CD4-positive, CD25-positive, alpha-beta regulatory T cell (primary cell): ENCODE data around the gene RPS25. TPM values are rescaled to one million over a fixed set of nuclear protein-coding genes. Genes with fewer than 3 reads are reported as not detected.
"Not testable (repeated sequence)": the region's sequence is repeated elsewhere in the genome, so short reads cannot be mapped to it uniquely, and the experiment has no call there.

Experiments
- ATAC-seq, 2 donors: fragments of 150-1000 bp; cut with Tn5 transposase; one replicate each; pipeline ENCODE4 v1.10.0; 2021; ENCODE audit warnings: low read depth in 2 of 2, moderate number of reproducible peaks in 2 of 2, moderate library complexity in 1 of 2
- DNase-seq, 3 donors: peaks; one replicate each; pipeline versions ENCODE4 v3.0.0 to v3.0.0-alpha.2; 2012 to 2022; ENCODE audit warnings: mixed read lengths in 1 of 3
- H3K27ac ChIP-seq: one replicate; pipeline ENCODE4 v1.7.0; 2013; ENCODE audit warnings: mild to moderate bottlenecking, low read length; ENCODE audit not compliant: insufficient read depth, poor library complexity, severe bottlenecking
- H3K27me3 ChIP-seq: one replicate; pipeline ENCODE4 v1.7.0; 2013; ENCODE audit warnings: low read length; ENCODE audit not compliant: control insufficient read depth, insufficient read depth
- H3K36me3 ChIP-seq: one replicate; pipeline ENCODE4 v1.7.0; 2013; ENCODE audit warnings: mild to moderate bottlenecking, low read length, moderate library complexity; ENCODE audit not compliant: control insufficient read depth, insufficient read depth
- H3K4me1 ChIP-seq: 2 replicates; pipeline ENCODE4 v1.7.0; 2013; ENCODE audit warnings: mild to moderate bottlenecking, low read length; ENCODE audit not compliant: insufficient read depth, control insufficient read depth, poor library complexity, severe bottlenecking
- H3K4me3 ChIP-seq: one replicate; pipeline ENCODE4 v1.7.0; 2013; ENCODE audit warnings: low read depth, mild to moderate bottlenecking, low read length, moderate library complexity
- H3K9me3 ChIP-seq, 2 experiments: 1 replicate in 1 of 2; 2 replicates in 1 of 2; pipeline ENCODE4 v1.7.0; 2013; ENCODE audit warnings: low read length in 2 of 2, mild to moderate bottlenecking in 1 of 2, moderate library complexity in 1 of 2; ENCODE audit not compliant: control insufficient read depth in 2 of 2
- H3K27ac Mint-ChIP-seq, 3 donors: one replicate each; pipeline ENCODE4 v1.8.0; 2020 to 2022; ENCODE audit warnings: mild to moderate bottlenecking in 3 of 3, mixed read lengths in 3 of 3, moderate library complexity in 2 of 3
- H3K27me3 Mint-ChIP-seq: one replicate; pipeline ENCODE4 v1.8.0; 2022; ENCODE audit warnings: mild to moderate bottlenecking, mixed read lengths
- H3K36me3 Mint-ChIP-seq: one replicate; pipeline ENCODE4 v1.8.0; 2020; ENCODE audit warnings: mixed read lengths
- H3K4me1 Mint-ChIP-seq, 4 donors: one replicate each; pipeline ENCODE4 v1.8.0; 2020 to 2022; ENCODE audit warnings: mixed read lengths in 4 of 4, mild to moderate bottlenecking in 1 of 4
- H3K4me3 Mint-ChIP-seq, 4 donors: one replicate each; pipeline ENCODE4 v1.8.0; 2020 to 2022; ENCODE audit warnings: mild to moderate bottlenecking in 4 of 4, mixed read lengths in 4 of 4, moderate library complexity in 3 of 4
- H3K9me3 Mint-ChIP-seq, 7 donors: one replicate each; pipeline ENCODE4 v1.8.0; 2020 to 2022; ENCODE audit warnings: mixed read lengths in 7 of 7, mild to moderate bottlenecking in 3 of 7, moderate library complexity in 2 of 7
- polyA plus RNA-seq, 4 donors: library from polyadenylated mRNA; unstranded; fragments of 300-500 nt; fragmentation: Illumina TruSeq; gene quantifications; one replicate each; pipeline ENCODE4 v1.2.3, GENCODE V29; 2021
- total RNA-seq: library from RNA; stranded (reverse); gene quantifications from one replicate; pipeline ENCODE4 v1.2.3, GENCODE V29; 2022

RPS25 gene
- total and polyA plus RNA-seq, 5 donors from 2014 or later = 1,801 to 5,953 (median 4,978) TPM

- peaks cover 20 to 59% (median 31%) of the 10 kb centered on the region in 4 donors for H3K4me1 Mint-ChIP-seq
- H3K36me3 Mint-ChIP-seq = peaks cover 37% of the 10 kb centered on the region
- Histone ChIP-seq H3K27me3 (no peaks in the 10 kb centered on the region), H3K27ac (no peak overlapping the region), H3K9me3 (no peaks in the 10 kb centered on the region), H3K4me3 (no peak overlapping the region), H3K4me1 (peaks cover 26% of the 10 kb centered on the region), H3K36me3 (peaks cover 52% of the 10 kb centered on the region)
- no peaks in the 10 kb centered on the region for H3K27me3 Mint-ChIP-seq
- H3K4me3 Mint-ChIP-seq = peak overlapping the region in 2 of 4 donors; percentile 12 to 53
- no peak overlapping the region for H3K27ac Mint-ChIP-seq
- no peak for DNase-seq
- no peak for ATAC-seq
- H3K9me3 Mint-ChIP-seq = no peaks in the 10 kb centered on the region
Observed at GRCh38 chr11:119023741-119024140, 5.6 kb upstream of the RPS25 start.

GRCh38 chr11:119021631-119022030 lies 3.5 kb upstream of the RPS25 start:
- no peaks in the 10 kb centered on the region for H3K9me3 ChIP-seq
- H3K36me3 ChIP-seq = peaks cover 53% of the 10 kb centered on the region
- H3K27me3 ChIP-seq = no peaks in the 10 kb centered on the region
- no peak overlapping the region for H3K27ac ChIP-seq
- H3K27ac Mint-ChIP-seq = peak overlapping the region in 2 of 3 donors; percentile 56 to 65
- peaks cover 0 to 1% (median 0%) of the 10 kb centered on the region in 7 donors for H3K9me3 Mint-ChIP-seq
- H3K4me1 Mint-ChIP-seq = peaks cover 20 to 76% (median 43%) of the 10 kb centered on the region in 4 donors
- DNase-seq (no peak), ATAC-seq (no peak)
- H3K4me1 ChIP-seq = peaks cover 38% of the 10 kb centered on the region
- peak overlapping the region; percentile 26 for H3K4me3 ChIP-seq
- H3K4me3 Mint-ChIP-seq = peak overlapping the region; percentile 27 to 100 (median 44)
- H3K36me3 Mint-ChIP-seq = peaks cover 40% of the 10 kb centered on the region
- peaks cover 4% of the 10 kb centered on the region for H3K27me3 Mint-ChIP-seq

GRCh38 chr11:119019996-119020395 lies 1.9 kb upstream of the RPS25 start:
- peaks cover 4% of the 10 kb centered on the region for H3K27me3 Mint-ChIP-seq
- peak overlapping the region; percentile 99 to 100 (median 100) for H3K27ac Mint-ChIP-seq
- H3K4me1 Mint-ChIP-seq = peaks cover 20 to 87% (median 44%) of the 10 kb centered on the region in 4 donors
- Histone ChIP-seq H3K27me3 (no peaks in the 10 kb centered on the region), H3K27ac (peak overlapping the region; percentile 94), H3K9me3 (no peaks in the 10 kb centered on the region), H3K4me1 (peaks cover 48% of the 10 kb centered on the region), H3K4me3 (peak overlapping the region; percentile 75), H3K36me3 (peaks cover 60% of the 10 kb centered on the region)
- no peak for ATAC-seq
- peak overlapping the region; percentile 98 to 100 (median 100) for H3K4me3 Mint-ChIP-seq
- peaks cover 0 to 1% (median 0%) of the 10 kb centered on the region in 7 donors for H3K9me3 Mint-ChIP-seq
- DNase-seq = no peak
- peaks cover 41% of the 10 kb centered on the region for H3K36me3 Mint-ChIP-seq

GRCh38 chr11:119017377-119017776 lies 766 bp downstream of the RPS25 start:
- Mint-ChIP-seq H3K4me1 (peaks cover 11 to 69% (median 42%) of the 10 kb centered on the region in 4 donors), H3K4me3 (peak overlapping the region; percentile 98 to 100 (median 100)), H3K36me3 (peaks cover 41% of the 10 kb centered on the region), H3K27ac (peak overlapping the region; percentile 99 to 100 (median 100))
- H3K36me3 ChIP-seq = peaks cover 57% of the 10 kb centered on the region
- not testable (repeated sequence) for H3K27me3 Mint-ChIP-seq, H3K9me3 ChIP-seq, H3K27me3 ChIP-seq, ATAC-seq, H3K9me3 Mint-ChIP-seq
- DNase-seq = peak in 1 of 3 donors; percentile 28
- peak overlapping the region; percentile 94 for H3K27ac ChIP-seq
- H3K4me1 ChIP-seq = peaks cover 48% of the 10 kb centered on the region
- H3K4me3 ChIP-seq = peak overlapping the region; percentile 97

GRCh38 chr11:119016216-119017009 lies 1.7 kb downstream of the RPS25 start:
- H3K9me3 Mint-ChIP-seq = peaks cover 0 to 1% (median 0%) of the 10 kb centered on the region in 7 donors
- peak overlapping the region; percentile 94 for H3K27ac ChIP-seq
- no peak for ATAC-seq
- peaks cover 4% of the 10 kb centered on the region for H3K27me3 Mint-ChIP-seq
- DNase-seq = no peak
- H3K9me3 ChIP-seq = no peaks in the 10 kb centered on the region
- H3K4me3 Mint-ChIP-seq = peak overlapping the region; percentile 98 to 100 (median 100)
- H3K36me3 ChIP-seq = peaks cover 59% of the 10 kb centered on the region
- H3K4me1 ChIP-seq = peaks cover 45% of the 10 kb centered on the region
- peak overlapping the region; percentile 97 for H3K4me3 ChIP-seq
- no peaks in the 10 kb centered on the region for H3K27me3 ChIP-seq
- peaks cover 41% of the 10 kb centered on the region for H3K36me3 Mint-ChIP-seq
- peak overlapping the region; percentile 60 to 100 (median 100) for H3K27ac Mint-ChIP-seq
- peaks cover 9 to 62% (median 41%) of the 10 kb centered on the region in 4 donors for H3K4me1 Mint-ChIP-seq

- no peak for DNase-seq
- Mint-ChIP-seq H3K36me3 (peaks cover 44% of the 10 kb centered on the region), H3K4me3 (peak overlapping the region in 2 of 4 donors; percentile 13 to 98)
Observed at GRCh38 chr11:119015054-119015611, 3.0 kb downstream of the RPS25 start.

GRCh38 chr11:119014209-119014924 lies 3.8 kb downstream of the RPS25 start:
- Mint-ChIP-seq H3K27me3 (peaks cover 4% of the 10 kb centered on the region), H3K36me3 (peaks cover 42% of the 10 kb centered on the region), H3K27ac (peak overlapping the region in 2 of 3 donors; percentile 47 to 66), H3K4me3 (peak overlapping the region in 1 of 4 donors; percentile 19), H3K4me1 (peaks cover 0 to 49% (median 36%) of the 10 kb centered on the region in 4 donors), H3K9me3 (peaks cover 0 to 1% (median 0%) of the 10 kb centered on the region in 7 donors)
- Histone ChIP-seq H3K4me3 (no peak overlapping the region), H3K27me3 (no peaks in the 10 kb centered on the region), H3K4me1 (peaks cover 27% of the 10 kb centered on the region), H3K9me3 (no peaks in the 10 kb centered on the region), H3K27ac (no peak overlapping the region), H3K36me3 (peaks cover 63% of the 10 kb centered on the region)
- DNase-seq (no peak), ATAC-seq (no peak)

More at GRCh38 chr11:119015054-119015611, 3.0 kb downstream of the RPS25 start:
- ATAC-seq = no peak
- peaks cover 6 to 53% (median 40%) of the 10 kb centered on the region in 4 donors for H3K4me1 Mint-ChIP-seq
- no peak overlapping the region for H3K27ac Mint-ChIP-seq
- peak overlapping the region; percentile 29 for H3K27ac ChIP-seq
- peaks cover 34% of the 10 kb centered on the region for H3K4me1 ChIP-seq
- peaks cover 0 to 1% (median 0%) of the 10 kb centered on the region in 7 donors for H3K9me3 Mint-ChIP-seq
- no peaks in the 10 kb centered on the region for H3K9me3 ChIP-seq
- H3K27me3 Mint-ChIP-seq = peaks cover 4% of the 10 kb centered on the region
- H3K4me3 ChIP-seq = no peak overlapping the region
- H3K27me3 ChIP-seq = no peaks in the 10 kb centered on the region
- peaks cover 66% of the 10 kb centered on the region for H3K36me3 ChIP-seq
